HCT116 (cell line): Measurements from ENCODE around the gene MTUS2. TPM values are rescaled to one million over a fixed set of nuclear protein-coding genes. Genes with fewer than 3 reads are reported as not detected.

Experiments
- ATAC-seq: fragments of 200-7000 bp; cut with Tn5 transposase; 2 replicates; pipeline ENCODE4 v1.9.1; 2020; ENCODE audit warnings: mild to moderate bottlenecking, moderate library complexity
- BruUV-seq: library from RNA; stranded (reverse); fragments of 400-500 nt; replicated peaks from 2 replicates; lab custom pipeline; 2021; lab: Mats Ljungman, UMichigan
- CTCF ChIA-PET: fragments of 300-600 bp; sonication (Branson Sonifier 250); formaldehyde crosslinking; loops from one replicate; lab custom pipeline; 2021; ENCODE audit warnings: antibody characterized with exemption; lab: Charles Lee
- POLR2A ChIA-PET: fragments of 300-600, 350-600 bp; sonication (Branson Sonifier 250); formaldehyde crosslinking; loops from one replicate; lab custom pipeline; 2021; ENCODE audit warnings: antibody characterized with exemption; lab: Charles Lee
- RAD21 ChIA-PET, 2 experiments: fragments of 300-600 bp; sonication (Branson Sonifier 250); formaldehyde crosslinking; loops; one replicate each; lab custom pipeline; 2023; ENCODE audit warnings: low total read pairs in 2 of 2; ENCODE audit not compliant: uncharacterized antibody in 2 of 2, unreplicated experiment in 2 of 2, low non-redundant PET in 1 of 2; lab: Charles Lee
- DNase-seq: peaks from one replicate; pipeline ENCODE4 v3.0.0-alpha.2; 2010; ENCODE audit warnings: low read depth, low spot score
- H2AFZ ChIP-seq: fragments of 200-600 bp; shearing (Covaris generic), sonication (generic); 2 replicates; pipeline ENCODE4 v1.6.1; 2017; ENCODE audit warnings: low read depth, mixed run types, mixed read lengths, antibody characterized with exemption, low read length; ENCODE audit not compliant: poor library complexity, severe bottlenecking
- H3K27ac ChIP-seq: 2 replicates; pipeline ENCODE4 v1.5.1; 2012; ENCODE audit warnings: low read depth, low read length
- H3K27me3 ChIP-seq: fragments of 200-600 bp; sonication (generic); 2 replicates; pipeline ENCODE4 v1.6.1; 2016; ENCODE audit warnings: mixed run types, low read length, mixed read lengths; ENCODE audit not compliant: insufficient read depth
- H3K36me3 ChIP-seq, 2 experiments: fragments of 200-500 bp in 1 of 2; fragments of 200-600 bp in 1 of 2; sonication (Bioruptor generic) in 1 of 2; sonication (generic) in 1 of 2; 2 replicates each; pipeline versions ENCODE4 v1.5.1 to v1.6.1; 2014 to 2016; ENCODE audit warnings: low read length in 2 of 2, inconsistent platforms in 1 of 2, mixed read lengths in 1 of 2, mixed run types in 1 of 2; ENCODE audit not compliant: insufficient read depth in 2 of 2, control insufficient read depth in 1 of 2
- H3K4me1 ChIP-seq, 2 experiments: fragments of 200-600 bp in 1 of 2; sonication (generic) in 1 of 2; 2 replicates each; pipeline versions ENCODE4 v1.5.1 to v1.6.1; 2012 to 2017; ENCODE audit warnings: low read length in 2 of 2, inconsistent platforms in 1 of 2, mild to moderate bottlenecking in 1 of 2, mixed read lengths in 1 of 2, mixed run types in 1 of 2, moderate library complexity in 1 of 2; ENCODE audit not compliant: insufficient read depth in 2 of 2, control insufficient read depth in 1 of 2
- H3K4me2 ChIP-seq: fragments of 200-600 bp; sonication (generic); 2 replicates; pipeline ENCODE4 v1.6.1; 2017; ENCODE audit warnings: mixed run types, low read length, mixed read lengths
- H3K4me3 ChIP-seq, 2 experiments: fragments of 200-600 bp in 1 of 2; sonication (generic) in 1 of 2; replicated peaks in 1 of 2; 2 replicates each; pipeline ENCODE4 v1.5.1; 2011 to 2016; ENCODE audit warnings: low read length in 2 of 2, control low read depth in 1 of 2, low read depth in 1 of 2, mild to moderate bottlenecking in 1 of 2, mixed read lengths in 1 of 2, mixed run types in 1 of 2
- H3K79me2 ChIP-seq: fragments of 200-600 bp; sonication (generic); 2 replicates; pipeline ENCODE4 v1.6.1; 2017; ENCODE audit warnings: mild to moderate bottlenecking, mixed run types, low read length, moderate library complexity, mixed read lengths; ENCODE audit not compliant: insufficient read depth
- H3K9ac ChIP-seq: fragments of 200-600 bp; sonication (generic); 2 replicates; pipeline ENCODE4 v1.6.1; 2016; ENCODE audit warnings: low read length, mixed read lengths
- H3K9me2 ChIP-seq: fragments of 200-600 bp; sonication (generic), shearing (Covaris generic); 2 replicates; pipeline ENCODE4 v1.6.1; 2017; ENCODE audit warnings: mixed run types, mild to moderate bottlenecking, moderate library complexity; ENCODE audit not compliant: insufficient read depth
- H3K9me3 ChIP-seq, 2 experiments: fragments of 200-500 bp in 1 of 2; fragments of 200-600 bp in 1 of 2; sonication (Bioruptor generic) in 1 of 2; sonication (generic) in 1 of 2; 2 replicates each; pipeline ENCODE4 v1.6.1; 2014 to 2017; ENCODE audit warnings: low read length in 2 of 2, mixed read lengths in 2 of 2, inconsistent platforms in 1 of 2, low read depth in 1 of 2, mild to moderate bottlenecking in 1 of 2, mixed run types in 1 of 2, moderate library complexity in 1 of 2; ENCODE audit not compliant: control insufficient read depth in 1 of 2, insufficient read depth in 1 of 2
- H4K20me1 ChIP-seq: fragments of 200-600 bp; sonication (generic), shearing (Covaris generic); 2 replicates; pipeline ENCODE4 v1.6.1; 2017; ENCODE audit warnings: mixed run types, mild to moderate bottlenecking, moderate library complexity; ENCODE audit not compliant: insufficient read depth
- CBX3 ChIP-seq: IDR thresholded peaks from 2 replicates; pipeline ENCODE4 v1.6.1; 2012; ENCODE audit warnings: low read depth
- CEBPB ChIP-seq: IDR thresholded peaks from 2 replicates; pipeline ENCODE4 v1.6.1; 2012; ENCODE audit warnings: low read depth
- EGR1 ChIP-seq: IDR thresholded peaks from 2 replicates; pipeline ENCODE4 v1.6.1; 2012; ENCODE audit warnings: low read depth
- EZH2 ChIP-seq: fragments of 200-600 bp; sonication (generic); IDR thresholded peaks from 2 replicates; pipeline ENCODE4 v1.6.1; 2017; ENCODE audit warnings: antibody characterized with exemption, mixed run types
- JUND ChIP-seq: IDR thresholded peaks from 2 replicates; pipeline ENCODE4 v1.6.1; 2012
- POLR2AphosphoS5 ChIP-seq: IDR thresholded peaks from 2 replicates; pipeline ENCODE4 v1.6.1; 2011; ENCODE audit warnings: mild to moderate bottlenecking, low read depth, low read length, moderate library complexity
- SIN3A ChIP-seq: IDR thresholded peaks from 2 replicates; pipeline ENCODE4 v1.6.1; 2012; ENCODE audit warnings: low read depth
- SP1 ChIP-seq: IDR thresholded peaks from 2 replicates; pipeline ENCODE4 v1.6.1; 2012; ENCODE audit warnings: low read depth
- TCF7L2 ChIP-seq: IDR thresholded peaks from 2 replicates; pipeline ENCODE4 v1.7.0; 2011; ENCODE audit warnings: borderline replicate concordance, inconsistent platforms; ENCODE audit not compliant: insufficient read depth, insufficient read length; ENCODE audit errors: extremely low read depth
- ZFX ChIP-seq: fragments of 450-650 bp; IDR thresholded peaks from 2 replicates; pipeline ENCODE4 v1.6.1; 2017
- ZNF274 ChIP-seq: fragments of 200-500 bp; sonication (Bioruptor generic); IDR thresholded peaks from 2 replicates; pipeline ENCODE4 v1.6.1; 2014; ENCODE audit warnings: mild to moderate bottlenecking, low read depth, low read length, inconsistent platforms
- intact Hi-C: fragments of 100-400 bp; cut with micrococcal nuclease; formaldehyde crosslinking; loops from 2 replicates; pipeline ENCODE4 v1.10.0; 2022
- total RNA-seq: library from RNA; stranded (reverse); gene quantifications from one replicate; pipeline ENCODE4 v1.2.1, GENCODE V29; 2021; ENCODE audit not compliant: unreplicated experiment
- TF ChIP-seq, protein P1 (sequence below): IDR thresholded peaks from 2 replicates; pipeline ENCODE4 v1.6.1; 2012
- TF ChIP-seq, protein P2 (sequence below), 3 experiments: fragments of 200-600 bp in 1 of 3; sonication (generic) in 1 of 3; IDR thresholded peaks in 2 of 3; conservative IDR thresholded peaks in 1 of 3; 2 replicates each; pipeline ENCODE4 v1.5.1; 2012 to 2017; ENCODE audit warnings: low read depth in 2 of 3, low read length in 2 of 3, antibody characterized with exemption in 1 of 3, borderline replicate concordance in 1 of 3, control low read depth in 1 of 3, mild to moderate bottlenecking in 1 of 3, mixed read lengths in 1 of 3, mixed run types in 1 of 3, moderate library complexity in 1 of 3; ENCODE audit not compliant: insufficient read depth in 1 of 3

MTUS2 gene
- total RNA-seq, 1 experiment from 2014 or later: 0.02 TPM

- RAD21 ChIA-PET: no interaction called here
- Histone ChIP-seq H3K27me3 (peaks cover 16% of the 10 kb centered on the region), H3K4me3 (no peak overlapping the region), H3K4me1 (no peaks in the 10 kb centered on the region), H3K4me2 (no peak overlapping the region), H3K36me3 (no peaks in the 10 kb centered on the region), H3K9me3 (no peaks in the 10 kb centered on the region), H2AFZ (no peak overlapping the region), H4K20me1 (no peaks in the 10 kb centered on the region; the same call in 1 of the 2 replicates), H3K27ac (no peak overlapping the region), H3K9ac (no peak overlapping the region), H3K79me2 (no peaks in the 10 kb centered on the region), H3K9me2 (no peaks in the 10 kb centered on the region)
- no TSS peak for BruUV-seq
- ATAC-seq (no peak), DNase-seq (no peak)
- CTCF ChIA-PET: no interaction called here
- TF ChIP-seq ZFX: no peak
- TF ChIP-seq, protein P1, sequence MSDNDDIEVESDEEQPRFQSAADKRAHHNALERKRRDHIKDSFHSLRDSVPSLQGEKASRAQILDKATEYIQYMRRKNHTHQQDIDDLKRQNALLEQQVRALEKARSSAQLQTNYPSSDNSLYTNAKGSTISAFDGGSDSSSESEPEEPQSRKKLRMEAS: no peak
- TF ChIP-seq SIN3A: no peak
- TF ChIP-seq, protein P2, sequence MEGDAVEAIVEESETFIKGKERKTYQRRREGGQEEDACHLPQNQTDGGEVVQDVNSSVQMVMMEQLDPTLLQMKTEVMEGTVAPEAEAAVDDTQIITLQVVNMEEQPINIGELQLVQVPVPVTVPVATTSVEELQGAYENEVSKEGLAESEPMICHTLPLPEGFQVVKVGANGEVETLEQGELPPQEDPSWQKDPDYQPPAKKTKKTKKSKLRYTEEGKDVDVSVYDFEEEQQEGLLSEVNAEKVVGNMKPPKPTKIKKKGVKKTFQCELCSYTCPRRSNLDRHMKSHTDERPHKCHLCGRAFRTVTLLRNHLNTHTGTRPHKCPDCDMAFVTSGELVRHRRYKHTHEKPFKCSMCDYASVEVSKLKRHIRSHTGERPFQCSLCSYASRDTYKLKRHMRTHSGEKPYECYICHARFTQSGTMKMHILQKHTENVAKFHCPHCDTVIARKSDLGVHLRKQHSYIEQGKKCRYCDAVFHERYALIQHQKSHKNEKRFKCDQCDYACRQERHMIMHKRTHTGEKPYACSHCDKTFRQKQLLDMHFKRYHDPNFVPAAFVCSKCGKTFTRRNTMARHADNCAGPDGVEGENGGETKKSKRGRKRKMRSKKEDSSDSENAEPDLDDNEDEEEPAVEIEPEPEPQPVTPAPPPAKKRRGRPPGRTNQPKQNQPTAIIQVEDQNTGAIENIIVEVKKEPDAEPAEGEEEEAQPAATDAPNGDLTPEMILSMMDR (IDR thresholded peaks at IDR 0.05 in 2 of 3, conservative IDR thresholded peaks at IDR 0.05 in 1 of 3; ENCODE audit: borderline replicate concordance in 1 of 3, insufficient read depth in 1 of 3, low read depth in 2 of 3, low read length in 2 of 3): no peak
- no peak for TF ChIP-seq SP1
- POLR2A ChIA-PET: no interaction called here
- intact Hi-C loops: no loop called here
These were observed 654.9 kb downstream of the MTUS2 start for GRCh38 chr13:29474991-29475390.

DNA sequence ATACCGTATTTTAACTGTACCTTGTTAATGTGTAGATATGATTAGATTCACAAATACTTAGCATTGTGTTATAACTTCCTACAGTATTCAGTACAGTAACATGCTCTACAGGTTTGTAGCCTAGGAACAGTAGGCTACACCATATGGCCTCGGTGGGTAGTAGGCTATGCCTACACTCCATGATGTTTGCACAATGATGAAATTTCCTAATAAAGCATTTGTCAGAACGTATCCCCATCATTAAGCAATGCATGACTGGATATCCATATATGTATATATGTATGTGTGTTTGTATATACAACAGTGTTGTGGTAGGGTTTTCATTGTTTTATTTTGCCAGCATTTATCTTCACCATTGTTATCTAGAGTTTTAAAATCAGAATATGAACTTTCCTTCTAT lies 655.9 kb downstream of the MTUS2 start:
- intact Hi-C loops: no loop called here
- no TSS peak for BruUV-seq
- TF ChIP-seq EGR1: no peak
- no peak for TF ChIP-seq POLR2AphosphoS5
- TF ChIP-seq, protein P2 (IDR thresholded peaks at IDR 0.05 in 2 of 3, conservative IDR thresholded peaks at IDR 0.05 in 1 of 3; ENCODE audit: borderline replicate concordance in 1 of 3, insufficient read depth in 1 of 3, low read depth in 2 of 3, low read length in 2 of 3): no peak
- TF ChIP-seq ZFX: no peak
- no peak for TF ChIP-seq SIN3A
- no peak for TF ChIP-seq JUND
- TF ChIP-seq ZNF274: no peak
- no peak for TF ChIP-seq TCF7L2
- TF ChIP-seq CEBPB: no peak
- no peak for TF ChIP-seq CBX3
- no peak for TF ChIP-seq EZH2

More for the DNA sequence above, 655.9 kb downstream of the MTUS2 start:
- CTCF ChIA-PET: no interaction called here
- DNase-seq: no peak
- RAD21 ChIA-PET: no interaction called here
- ATAC-seq: no peak
- no peak overlapping the region for H3K4me3 ChIP-seq
- peaks cover 17% of the 10 kb centered on the region for H3K27me3 ChIP-seq
- no peaks in the 10 kb centered on the region for H3K9me3 ChIP-seq
- H3K4me1 ChIP-seq: no peaks in the 10 kb centered on the region
- POLR2A ChIA-PET: no interaction called here
- no peaks in the 10 kb centered on the region for H3K79me2 ChIP-seq
- H4K20me1 ChIP-seq: no peaks in the 10 kb centered on the region; the same call in 1 of the 2 replicates
- no peak overlapping the region for H3K27ac ChIP-seq
- H2AFZ ChIP-seq: no peak overlapping the region
- no peaks in the 10 kb centered on the region for H3K9me2 ChIP-seq
- H3K36me3 ChIP-seq: no peaks in the 10 kb centered on the region
- no peak overlapping the region for H3K4me2 ChIP-seq
- no peak overlapping the region for H3K9ac ChIP-seq
